WTC11 (cell line): Measurements from ENCODE around the gene CYP11A1. TPM values are rescaled to one million over a fixed set of nuclear protein-coding genes. Genes with fewer than 3 reads are reported as not detected.

Source experiments
- ATAC-seq: fragments of 200-7000 bp; cut with Tn5 transposase; 2 replicates; pipeline ENCODE4 v1.10.0; 2021; ENCODE audit warnings: mild to moderate bottlenecking, moderate library complexity
- CTCF ChIA-PET: fragments of 300-600 bp; sonication (Branson Sonifier 250); formaldehyde crosslinking; loops from one replicate; lab custom pipeline; 2021; ENCODE audit warnings: antibody characterized with exemption; lab: Charles Lee
- POLR2A ChIA-PET: fragments of 350-600 bp; sonication (Branson Sonifier 250); formaldehyde crosslinking; loops from one replicate; lab custom pipeline; 2021; ENCODE audit warnings: antibody characterized with exemption; lab: Charles Lee
- DNase-seq: peaks from one replicate; pipeline ENCODE4 v3.0.0; 2021; ENCODE audit warnings: low spot score
- H3K27ac Mint-ChIP-seq: 2 replicates; pipeline ENCODE4 v1.8.0; 2021; ENCODE audit warnings: mixed read lengths
- H3K27me3 Mint-ChIP-seq: 2 replicates; pipeline ENCODE4 v1.8.0; 2021; ENCODE audit warnings: low read depth, mild to moderate bottlenecking, moderate library complexity, mixed read lengths
- H3K36me3 Mint-ChIP-seq: 2 replicates; pipeline ENCODE4 v1.8.0; 2021; ENCODE audit warnings: mixed read lengths
- H3K4me1 Mint-ChIP-seq: 2 replicates; pipeline ENCODE4 v1.8.0; 2022; ENCODE audit warnings: mixed read lengths
- H3K4me3 Mint-ChIP-seq: 2 replicates; pipeline ENCODE4 v1.8.0; 2021; ENCODE audit warnings: mild to moderate bottlenecking, moderate library complexity, mixed read lengths
- H3K9me3 Mint-ChIP-seq: 2 replicates; pipeline ENCODE4 v1.8.0; 2021; ENCODE audit warnings: mixed read lengths
- ESRRA ChIP-seq: sonication (generic); formaldehyde crosslinking; IDR thresholded peaks from 2 replicates; pipeline ENCODE4 v1.8.1; 2022; ENCODE audit warnings: mild to moderate bottlenecking, missing genetic modification reagents, borderline replicate concordance
- ETV6 ChIP-seq: sonication (generic); formaldehyde crosslinking; IDR thresholded peaks from 2 replicates; pipeline ENCODE4 v1.8.1; 2022; ENCODE audit warnings: mild to moderate bottlenecking, missing genetic modification reagents
- FOXP1 ChIP-seq: sonication (generic); formaldehyde crosslinking; IDR thresholded peaks from 2 replicates; pipeline ENCODE4 v1.8.0; 2022; ENCODE audit warnings: missing genetic modification reagents, mild to moderate bottlenecking, moderate library complexity, borderline replicate concordance
- NFYB ChIP-seq: sonication (generic); formaldehyde crosslinking; conservative IDR thresholded peaks from 2 replicates; pipeline ENCODE4 v1.8.0; 2022; ENCODE audit warnings: low read depth, missing genetic modification reagents
- RELA ChIP-seq: sonication (generic); formaldehyde crosslinking; IDR thresholded peaks from 2 replicates; pipeline ENCODE4 v1.8.1; 2022; ENCODE audit warnings: missing genetic modification reagents, mild to moderate bottlenecking, borderline replicate concordance
- SOX15 ChIP-seq: fragments of 250-450 bp; sonication (Bioruptor Pico); IDR thresholded peaks from 2 replicates; pipeline ENCODE4 v1.9.0; 2021; ENCODE audit warnings: mild to moderate bottlenecking
- TEAD4 ChIP-seq: sonication (generic); formaldehyde crosslinking; IDR thresholded peaks from 2 replicates; pipeline ENCODE4 v1.8.0; 2022; ENCODE audit warnings: mild to moderate bottlenecking, missing genetic modification reagents
- ZBTB21 ChIP-seq: sonication (generic); formaldehyde crosslinking; IDR thresholded peaks from 2 replicates; pipeline ENCODE4 v1.8.1; 2023; ENCODE audit warnings: mild to moderate bottlenecking, missing genetic modification reagents, borderline replicate concordance
- ZNF263 ChIP-seq: sonication (generic); formaldehyde crosslinking; IDR thresholded peaks from 2 replicates; pipeline ENCODE4 v1.8.1; 2022; ENCODE audit warnings: low read depth, mild to moderate bottlenecking, moderate library complexity, missing genetic modification reagents
- ZNF423 ChIP-seq: fragments of 250-450 bp; sonication (Bioruptor Pico); IDR thresholded peaks from 2 replicates; pipeline ENCODE4 v2.1.2; 2022; ENCODE audit warnings: mild to moderate bottlenecking, moderate library complexity
- ZNF671 ChIP-seq: fragments of 250-450 bp; sonication (Bioruptor Pico); IDR thresholded peaks from 2 replicates; pipeline ENCODE4 v1.8.0; 2021; ENCODE audit warnings: mild to moderate bottlenecking
- total RNA-seq: library from RNA; stranded (reverse); gene quantifications from 3 replicates; pipeline ENCODE4 v1.2.3, GENCODE V29; 2021
- TF ChIP-seq, protein P1 (sequence below): sonication (generic); formaldehyde crosslinking; IDR thresholded peaks from 2 replicates; pipeline ENCODE4 v1.8.1; 2023; ENCODE audit warnings: mild to moderate bottlenecking, missing genetic modification reagents, borderline replicate concordance
- TF ChIP-seq, protein P2 (sequence below): sonication (generic); formaldehyde crosslinking; conservative IDR thresholded peaks from 2 replicates; pipeline ENCODE4 v1.8.1; 2022; ENCODE audit warnings: mild to moderate bottlenecking, missing genetic modification reagents
- TF ChIP-seq, protein P3 (sequence below): fragments of 250-450 bp; sonication (Bioruptor Pico); conservative IDR thresholded peaks from 2 replicates; pipeline ENCODE4 v1.9.0; 2021; ENCODE audit warnings: mild to moderate bottlenecking
- TF ChIP-seq, protein P4 (sequence below): fragments of 250-450 bp; sonication (Bioruptor Pico); IDR thresholded peaks from 2 replicates; pipeline ENCODE4 v2.1.2; 2022; ENCODE audit warnings: mild to moderate bottlenecking, moderate library complexity
- TF ChIP-seq, protein P5 (sequence below): sonication (generic); formaldehyde crosslinking; IDR thresholded peaks from 2 replicates; pipeline ENCODE4 v1.8.0; 2022; ENCODE audit warnings: mild to moderate bottlenecking, missing genetic modification reagents
- TF ChIP-seq, protein P6 (sequence below): fragments of 250-450 bp; sonication (Bioruptor Pico); IDR thresholded peaks from 2 replicates; pipeline ENCODE4 v1.9.0; 2021; ENCODE audit warnings: mild to moderate bottlenecking, borderline replicate concordance

Gene CYP11A1
- total RNA-seq, 1 experiment from 2014 or later, result 3.4 TPM

DNA sequence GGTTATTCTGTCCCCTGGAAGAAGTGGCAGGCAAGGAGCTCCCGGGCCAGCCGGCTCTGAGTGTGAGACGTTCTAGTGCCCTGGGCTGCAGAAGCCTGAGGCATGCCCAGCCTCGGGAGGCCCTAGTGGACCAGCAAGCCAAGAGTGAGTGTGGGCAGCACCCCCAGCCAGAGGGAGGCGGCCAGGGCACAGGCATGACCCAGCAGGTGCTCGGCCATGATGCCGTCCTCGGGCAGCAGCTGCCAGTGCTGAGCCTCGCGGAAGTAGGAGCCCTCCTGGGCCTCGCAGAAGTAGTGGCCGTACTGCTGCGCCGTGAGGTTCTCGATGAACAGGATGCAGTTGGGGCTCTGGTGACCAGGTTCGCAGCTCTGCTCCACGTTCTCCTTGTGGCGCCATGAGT, 43.1 kb upstream of the CYP11A1 start (continued):
- TF ChIP-seq, protein P1, sequence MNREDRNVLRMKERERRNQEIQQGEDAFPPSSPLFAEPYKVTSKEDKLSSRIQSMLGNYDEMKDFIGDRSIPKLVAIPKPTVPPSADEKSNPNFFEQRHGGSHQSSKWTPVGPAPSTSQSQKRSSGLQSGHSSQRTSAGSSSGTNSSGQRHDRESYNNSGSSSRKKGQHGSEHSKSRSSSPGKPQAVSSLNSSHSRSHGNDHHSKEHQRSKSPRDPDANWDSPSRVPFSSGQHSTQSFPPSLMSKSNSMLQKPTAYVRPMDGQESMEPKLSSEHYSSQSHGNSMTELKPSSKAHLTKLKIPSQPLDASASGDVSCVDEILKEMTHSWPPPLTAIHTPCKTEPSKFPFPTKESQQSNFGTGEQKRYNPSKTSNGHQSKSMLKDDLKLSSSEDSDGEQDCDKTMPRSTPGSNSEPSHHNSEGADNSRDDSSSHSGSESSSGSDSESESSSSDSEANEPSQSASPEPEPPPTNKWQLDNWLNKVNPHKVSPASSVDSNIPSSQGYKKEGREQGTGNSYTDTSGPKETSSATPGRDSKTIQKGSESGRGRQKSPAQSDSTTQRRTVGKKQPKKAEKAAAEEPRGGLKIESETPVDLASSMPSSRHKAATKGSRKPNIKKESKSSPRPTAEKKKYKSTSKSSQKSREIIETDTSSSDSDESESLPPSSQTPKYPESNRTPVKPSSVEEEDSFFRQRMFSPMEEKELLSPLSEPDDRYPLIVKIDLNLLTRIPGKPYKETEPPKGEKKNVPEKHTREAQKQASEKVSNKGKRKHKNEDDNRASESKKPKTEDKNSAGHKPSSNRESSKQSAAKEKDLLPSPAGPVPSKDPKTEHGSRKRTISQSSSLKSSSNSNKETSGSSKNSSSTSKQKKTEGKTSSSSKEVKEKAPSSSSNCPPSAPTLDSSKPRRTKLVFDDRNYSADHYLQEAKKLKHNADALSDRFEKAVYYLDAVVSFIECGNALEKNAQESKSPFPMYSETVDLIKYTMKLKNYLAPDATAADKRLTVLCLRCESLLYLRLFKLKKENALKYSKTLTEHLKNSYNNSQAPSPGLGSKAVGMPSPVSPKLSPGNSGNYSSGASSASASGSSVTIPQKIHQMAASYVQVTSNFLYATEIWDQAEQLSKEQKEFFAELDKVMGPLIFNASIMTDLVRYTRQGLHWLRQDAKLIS (CRISPR knock-in tag), result no peak
- TF ChIP-seq, protein P2, sequence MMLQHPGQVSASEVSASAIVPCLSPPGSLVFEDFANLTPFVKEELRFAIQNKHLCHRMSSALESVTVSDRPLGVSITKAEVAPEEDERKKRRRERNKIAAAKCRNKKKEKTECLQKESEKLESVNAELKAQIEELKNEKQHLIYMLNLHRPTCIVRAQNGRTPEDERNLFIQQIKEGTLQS (CRISPR knock-in tag), result no peak
- no peak for TF ChIP-seq ZBTB21 (CRISPR knock-in tag)
- TF ChIP-seq, all 79 proteins: peak for 0

DNA sequence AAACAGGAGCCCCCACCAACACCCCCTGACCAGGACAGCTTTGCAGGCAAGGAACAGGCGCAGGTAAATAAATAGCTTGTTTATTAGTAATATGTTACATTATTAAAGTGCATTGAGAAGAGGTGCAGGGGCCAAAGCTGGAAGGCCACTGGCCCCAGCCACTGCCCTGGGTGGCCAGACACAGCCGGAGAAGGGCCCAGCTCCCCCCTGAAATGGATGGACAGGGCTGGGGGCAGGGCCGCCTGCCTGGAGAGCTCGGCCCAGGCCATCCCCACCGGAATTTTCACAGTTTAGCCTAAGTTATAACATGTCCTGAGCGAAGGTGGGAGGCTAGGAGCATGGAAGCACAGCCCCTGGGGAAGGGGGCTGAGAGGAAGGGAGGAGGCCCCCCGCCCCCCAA, 41.8 kb upstream of the CYP11A1 start:
- H3K27me3 Mint-ChIP-seq, result no peaks in the 10 kb centered on the region
- H3K27ac Mint-ChIP-seq, result no peak overlapping the region
- POLR2A ChIA-PET, result interaction anchor here (1.7 kb wide), 1 partner anchor 25 kb away, joined by 5 read pairs; the partner anchor contains the start of gene SEMA7A
- TF ChIP-seq, protein P3, sequence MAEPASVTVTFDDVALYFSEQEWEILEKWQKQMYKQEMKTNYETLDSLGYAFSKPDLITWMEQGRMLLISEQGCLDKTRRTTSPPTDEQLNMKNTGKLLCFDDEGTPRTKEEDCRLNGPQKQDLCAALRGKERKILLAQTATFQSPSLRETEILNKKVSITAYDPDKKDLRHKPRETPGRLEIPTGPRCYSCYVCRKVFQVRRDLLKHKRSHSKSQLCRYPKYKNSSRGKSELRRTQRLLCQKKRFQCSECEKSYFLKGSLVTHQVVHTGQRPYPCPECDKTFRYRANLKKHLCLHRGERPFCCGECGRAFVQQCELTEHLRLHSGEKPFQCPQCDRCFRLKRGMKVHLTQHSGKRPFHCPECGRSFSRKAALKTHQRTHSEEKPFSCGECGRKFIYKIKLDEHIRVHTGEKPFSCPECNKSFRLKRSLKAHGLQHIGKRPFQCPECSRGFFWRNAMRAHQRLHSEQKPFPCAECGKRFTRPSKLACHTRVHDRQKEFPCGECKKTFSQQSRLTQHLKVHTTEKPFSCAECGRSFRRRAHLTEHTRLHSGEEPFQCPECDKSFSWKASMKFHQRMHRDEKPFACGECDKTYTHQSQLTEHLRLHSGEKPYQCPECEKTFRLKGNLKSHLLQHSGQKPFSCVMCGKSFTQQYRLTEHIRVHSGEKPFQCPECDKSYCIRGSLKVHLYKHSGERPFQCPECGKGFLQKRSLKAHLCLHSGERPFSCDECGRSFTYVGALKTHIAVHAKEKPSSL, result no peak
- TF ChIP-seq, protein P4, sequence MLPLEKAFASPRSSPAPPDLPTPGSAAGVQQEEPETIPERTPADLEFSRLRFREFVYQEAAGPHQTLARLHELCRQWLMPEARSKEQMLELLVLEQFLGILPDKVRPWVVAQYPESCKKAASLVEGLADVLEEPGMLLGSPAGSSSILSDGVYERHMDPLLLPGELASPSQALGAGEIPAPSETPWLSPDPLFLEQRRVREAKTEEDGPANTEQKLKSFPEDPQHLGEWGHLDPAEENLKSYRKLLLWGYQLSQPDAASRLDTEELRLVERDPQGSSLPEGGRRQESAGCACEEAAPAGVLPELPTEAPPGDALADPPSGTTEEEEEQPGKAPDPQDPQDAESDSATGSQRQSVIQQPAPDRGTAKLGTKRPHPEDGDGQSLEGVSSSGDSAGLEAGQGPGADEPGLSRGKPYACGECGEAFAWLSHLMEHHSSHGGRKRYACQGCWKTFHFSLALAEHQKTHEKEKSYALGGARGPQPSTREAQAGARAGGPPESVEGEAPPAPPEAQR (CRISPR knock-in tag), result no peak
- ATAC-seq (no peak), DNase-seq (no peak)
- no peaks in the 10 kb centered on the region for H3K9me3 Mint-ChIP-seq
- H3K36me3 Mint-ChIP-seq, result peaks cover 6% of the 10 kb centered on the region; the same call in 1 of the 2 replicates
- CTCF ChIA-PET, result interaction anchor here (0.6 to 2.4 kb wide), 5 partner anchors 8 to 399 kb away, joined by 3 to 13 read pairs (median 3); no protein-coding TSS in a partner anchor
- no peak overlapping the region for H3K4me3 Mint-ChIP-seq
- H3K4me1 Mint-ChIP-seq, result peaks cover 3% of the 10 kb centered on the region; the same call in 1 of the 2 replicates

DNA sequence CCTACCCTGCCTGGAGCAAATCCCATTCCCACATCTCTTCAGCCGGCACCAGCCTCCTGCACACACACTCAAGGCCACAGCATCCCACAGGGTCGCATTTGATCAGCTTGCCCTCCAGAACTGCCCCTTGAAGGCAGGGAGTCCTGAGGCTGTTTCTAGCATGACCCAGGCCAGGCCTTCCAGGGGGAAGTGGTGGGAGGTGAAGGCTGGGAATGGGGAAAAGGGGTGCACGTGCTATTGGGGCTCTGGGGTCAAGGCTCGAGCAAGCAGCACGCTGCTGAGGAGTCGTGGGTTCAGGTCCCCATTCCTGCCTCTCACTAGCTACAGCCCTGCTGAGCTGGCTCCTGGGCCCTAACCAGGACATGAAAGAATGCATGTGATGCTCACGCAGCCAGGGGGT, 41.4 kb upstream of the CYP11A1 start:
- H3K4me3 Mint-ChIP-seq, result no peak overlapping the region
- CTCF ChIA-PET, result interaction anchor here (1.3 to 2.4 kb wide), 2 partner anchors 8 to 26 kb away, joined by 3 to 13 read pairs; no protein-coding TSS in a partner anchor
- TF ChIP-seq, protein P2 (CRISPR knock-in tag), result no peak
- TF ChIP-seq ZNF671 (CRISPR knock-in tag) (no peak), ZNF423 (CRISPR knock-in tag) (no peak), SOX15 (CRISPR knock-in tag) (no peak), ESRRA (CRISPR knock-in tag) (no peak), ZNF263 (CRISPR knock-in tag) (no peak), NFYB (CRISPR knock-in tag) (no peak), TEAD4 (CRISPR knock-in tag) (no peak), ETV6 (no peak), RELA (no peak), FOXP1 (CRISPR knock-in tag) (no peak)
- TF ChIP-seq, protein P5, sequence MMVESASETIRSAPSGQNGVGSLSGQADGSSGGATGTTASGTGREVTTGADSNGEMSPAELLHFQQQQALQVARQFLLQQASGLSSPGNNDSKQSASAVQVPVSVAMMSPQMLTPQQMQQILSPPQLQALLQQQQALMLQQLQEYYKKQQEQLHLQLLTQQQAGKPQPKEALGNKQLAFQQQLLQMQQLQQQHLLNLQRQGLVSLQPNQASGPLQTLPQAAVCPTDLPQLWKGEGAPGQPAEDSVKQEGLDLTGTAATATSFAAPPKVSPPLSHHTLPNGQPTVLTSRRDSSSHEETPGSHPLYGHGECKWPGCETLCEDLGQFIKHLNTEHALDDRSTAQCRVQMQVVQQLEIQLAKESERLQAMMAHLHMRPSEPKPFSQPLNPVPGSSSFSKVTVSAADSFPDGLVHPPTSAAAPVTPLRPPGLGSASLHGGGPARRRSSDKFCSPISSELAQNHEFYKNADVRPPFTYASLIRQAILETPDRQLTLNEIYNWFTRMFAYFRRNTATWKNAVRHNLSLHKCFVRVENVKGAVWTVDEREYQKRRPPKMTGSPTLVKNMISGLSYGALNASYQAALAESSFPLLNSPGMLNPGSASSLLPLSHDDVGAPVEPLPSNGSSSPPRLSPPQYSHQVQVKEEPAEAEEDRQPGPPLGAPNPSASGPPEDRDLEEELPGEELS (CRISPR knock-in tag), result no peak
- TF ChIP-seq, protein P6, sequence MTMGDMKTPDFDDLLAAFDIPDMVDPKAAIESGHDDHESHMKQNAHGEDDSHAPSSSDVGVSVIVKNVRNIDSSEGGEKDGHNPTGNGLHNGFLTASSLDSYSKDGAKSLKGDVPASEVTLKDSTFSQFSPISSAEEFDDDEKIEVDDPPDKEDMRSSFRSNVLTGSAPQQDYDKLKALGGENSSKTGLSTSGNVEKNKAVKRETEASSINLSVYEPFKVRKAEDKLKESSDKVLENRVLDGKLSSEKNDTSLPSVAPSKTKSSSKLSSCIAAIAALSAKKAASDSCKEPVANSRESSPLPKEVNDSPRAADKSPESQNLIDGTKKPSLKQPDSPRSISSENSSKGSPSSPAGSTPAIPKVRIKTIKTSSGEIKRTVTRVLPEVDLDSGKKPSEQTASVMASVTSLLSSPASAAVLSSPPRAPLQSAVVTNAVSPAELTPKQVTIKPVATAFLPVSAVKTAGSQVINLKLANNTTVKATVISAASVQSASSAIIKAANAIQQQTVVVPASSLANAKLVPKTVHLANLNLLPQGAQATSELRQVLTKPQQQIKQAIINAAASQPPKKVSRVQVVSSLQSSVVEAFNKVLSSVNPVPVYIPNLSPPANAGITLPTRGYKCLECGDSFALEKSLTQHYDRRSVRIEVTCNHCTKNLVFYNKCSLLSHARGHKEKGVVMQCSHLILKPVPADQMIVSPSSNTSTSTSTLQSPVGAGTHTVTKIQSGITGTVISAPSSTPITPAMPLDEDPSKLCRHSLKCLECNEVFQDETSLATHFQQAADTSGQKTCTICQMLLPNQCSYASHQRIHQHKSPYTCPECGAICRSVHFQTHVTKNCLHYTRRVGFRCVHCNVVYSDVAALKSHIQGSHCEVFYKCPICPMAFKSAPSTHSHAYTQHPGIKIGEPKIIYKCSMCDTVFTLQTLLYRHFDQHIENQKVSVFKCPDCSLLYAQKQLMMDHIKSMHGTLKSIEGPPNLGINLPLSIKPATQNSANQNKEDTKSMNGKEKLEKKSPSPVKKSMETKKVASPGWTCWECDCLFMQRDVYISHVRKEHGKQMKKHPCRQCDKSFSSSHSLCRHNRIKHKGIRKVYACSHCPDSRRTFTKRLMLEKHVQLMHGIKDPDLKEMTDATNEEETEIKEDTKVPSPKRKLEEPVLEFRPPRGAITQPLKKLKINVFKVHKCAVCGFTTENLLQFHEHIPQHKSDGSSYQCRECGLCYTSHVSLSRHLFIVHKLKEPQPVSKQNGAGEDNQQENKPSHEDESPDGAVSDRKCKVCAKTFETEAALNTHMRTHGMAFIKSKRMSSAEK (CRISPR knock-in tag), result no peak

More for the DNA sequence above, 41.4 kb upstream of the CYP11A1 start:
- Mint-ChIP-seq H3K36me3 (peaks cover 6% of the 10 kb centered on the region; the same call in 1 of the 2 replicates), H3K27ac (peak overlapping the region; percentile 14; the same call in 1 of the 2 replicates), H3K27me3 (no peaks in the 10 kb centered on the region), H3K9me3 (no peaks in the 10 kb centered on the region), H3K4me1 (peaks cover 3% of the 10 kb centered on the region; the same call in 1 of the 2 replicates)
- POLR2A ChIA-PET, result interaction anchor here (1.7 kb wide), 1 partner anchor 25 kb away, joined by 5 read pairs; the partner anchor contains the start of gene SEMA7A
- ATAC-seq, result no peak
- DNase-seq, result no peak
